ENCODE results near the gene PON2.

GRCh38 chr7:95435422-95435780 lies 573 bp upstream of the PON2 start:
- TF ChIP-seq POLR2A (IDR thresholded peaks at IDR 0.05; ENCODE audit: borderline replicate concordance, extremely low read depth, insufficient read depth, insufficient read length) (no peak), CTCF (IDR thresholded peaks at IDR 0.05 in 2 of 3, conservative IDR thresholded peaks at IDR 0.05 in 1 of 3; ENCODE audit: borderline replicate concordance in 1 of 3, insufficient read depth in 1 of 3, low read depth in 2 of 3, low read length in 2 of 3) (no peak), RAD21 (IDR thresholded peaks at IDR 0.05; ENCODE audit: low read depth) (no peak), CBX3 (IDR thresholded peaks at IDR 0.05; ENCODE audit: low read depth) (no peak), ZFX (IDR thresholded peaks at IDR 0.05) (no peak), EGR1 (IDR thresholded peaks at IDR 0.05; ENCODE audit: low read depth) (no peak), SRF (IDR thresholded peaks at IDR 0.05; ENCODE audit: low read depth) (no peak)
- TF ChIP-seq, protein P1, sequence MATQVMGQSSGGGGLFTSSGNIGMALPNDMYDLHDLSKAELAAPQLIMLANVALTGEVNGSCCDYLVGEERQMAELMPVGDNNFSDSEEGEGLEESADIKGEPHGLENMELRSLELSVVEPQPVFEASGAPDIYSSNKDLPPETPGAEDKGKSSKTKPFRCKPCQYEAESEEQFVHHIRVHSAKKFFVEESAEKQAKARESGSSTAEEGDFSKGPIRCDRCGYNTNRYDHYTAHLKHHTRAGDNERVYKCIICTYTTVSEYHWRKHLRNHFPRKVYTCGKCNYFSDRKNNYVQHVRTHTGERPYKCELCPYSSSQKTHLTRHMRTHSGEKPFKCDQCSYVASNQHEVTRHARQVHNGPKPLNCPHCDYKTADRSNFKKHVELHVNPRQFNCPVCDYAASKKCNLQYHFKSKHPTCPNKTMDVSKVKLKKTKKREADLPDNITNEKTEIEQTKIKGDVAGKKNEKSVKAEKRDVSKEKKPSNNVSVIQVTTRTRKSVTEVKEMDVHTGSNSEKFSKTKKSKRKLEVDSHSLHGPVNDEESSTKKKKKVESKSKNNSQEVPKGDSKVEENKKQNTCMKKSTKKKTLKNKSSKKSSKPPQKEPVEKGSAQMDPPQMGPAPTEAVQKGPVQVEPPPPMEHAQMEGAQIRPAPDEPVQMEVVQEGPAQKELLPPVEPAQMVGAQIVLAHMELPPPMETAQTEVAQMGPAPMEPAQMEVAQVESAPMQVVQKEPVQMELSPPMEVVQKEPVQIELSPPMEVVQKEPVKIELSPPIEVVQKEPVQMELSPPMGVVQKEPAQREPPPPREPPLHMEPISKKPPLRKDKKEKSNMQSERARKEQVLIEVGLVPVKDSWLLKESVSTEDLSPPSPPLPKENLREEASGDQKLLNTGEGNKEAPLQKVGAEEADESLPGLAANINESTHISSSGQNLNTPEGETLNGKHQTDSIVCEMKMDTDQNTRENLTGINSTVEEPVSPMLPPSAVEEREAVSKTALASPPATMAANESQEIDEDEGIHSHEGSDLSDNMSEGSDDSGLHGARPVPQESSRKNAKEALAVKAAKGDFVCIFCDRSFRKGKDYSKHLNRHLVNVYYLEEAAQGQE (IDR thresholded peaks at IDR 0.05; ENCODE audit: low read depth): no peak

Measured in HCT116 (cell line).